Neural progenitor cell (in vitro differentiated cells): Measurements from ENCODE around the gene PTPRJ.

Experiments
- CTCF ChIP-seq: fragments of 200-600 bp; sonication (generic); IDR thresholded peaks from 2 replicates; pipeline ENCODE4 v1.5.1; 2017; ENCODE audit warnings: antibody characterized with exemption, mild to moderate bottlenecking
- EZH2 ChIP-seq: fragments of 200-600 bp; sonication (generic); IDR thresholded peaks from 2 replicates; pipeline ENCODE4 v1.6.1; 2017; ENCODE audit warnings: antibody characterized with exemption, mild to moderate bottlenecking, moderate library complexity
- EZH2phosphoT487 ChIP-seq: fragments of 200-600 bp; sonication (generic); IDR thresholded peaks from 2 replicates; pipeline ENCODE4 v1.6.1; 2017; ENCODE audit warnings: antibody characterized with exemption

- TF ChIP-seq EZH2 = no peak
- TF ChIP-seq EZH2phosphoT487 = no peak
- no peak for TF ChIP-seq CTCF
These were observed 56.1 kb downstream of the PTPRJ start for GRCh38 chr11:48036466-48036865.
